CD4-positive, alpha-beta memory T cell (primary cell): ENCODE results near the gene ZNF541. TPM values are rescaled to one million over a fixed set of nuclear protein-coding genes. Genes with fewer than 3 reads are reported as not detected.
A peak's percentile ranks its signal among the peaks of the same experiment; 100 is the strongest.

Source experiments
- CTCF ChIA-PET: fragments of 350-600 bp; sonication (Branson Sonifier 250); formaldehyde crosslinking; loops from one replicate; lab custom pipeline; 2021; ENCODE audit warnings: inconsistent platforms; ENCODE audit not compliant: partially characterized antibody; lab: Charles Lee
- POLR2A ChIA-PET: fragments of 350-600 bp; sonication (Branson Sonifier 250); formaldehyde crosslinking; loops from one replicate; lab custom pipeline; 2021; ENCODE audit not compliant: partially characterized antibody; lab: Charles Lee
- DNase-seq, 5 donors: peaks; one replicate each; pipeline versions ENCODE4 v3.0.0 to v3.0.0-alpha.2; 2020 to 2022; ENCODE audit warnings: mixed read lengths in 1 of 5
- H3K27ac ChIP-seq: one replicate; pipeline ENCODE4 v1.7.0; 2013; ENCODE audit warnings: low read depth, low read length
- H3K27me3 ChIP-seq: 2 replicates; pipeline ENCODE4 v1.7.0; 2013; ENCODE audit warnings: mild to moderate bottlenecking, low read length, moderate library complexity; ENCODE audit not compliant: insufficient read depth
- H3K36me3 ChIP-seq: 2 replicates; pipeline ENCODE4 v1.7.0; 2013; ENCODE audit warnings: mild to moderate bottlenecking, low read length, moderate library complexity; ENCODE audit not compliant: insufficient read depth
- H3K4me1 ChIP-seq: 2 replicates; pipeline ENCODE4 v1.7.0; 2013; ENCODE audit warnings: mild to moderate bottlenecking, low read length, moderate library complexity; ENCODE audit not compliant: insufficient read depth
- H3K4me3 ChIP-seq, 2 donors: one replicate each; pipeline ENCODE4 v1.7.0; 2013; ENCODE audit warnings: low read length in 2 of 2, mild to moderate bottlenecking in 1 of 2
- H3K9me3 ChIP-seq, 2 donors: one replicate each; pipeline ENCODE4 v1.7.0; 2013; ENCODE audit warnings: low read length in 2 of 2, control low read depth in 1 of 2; ENCODE audit not compliant: control insufficient read depth in 1 of 2
- H3K27ac Mint-ChIP-seq, 7 donors: one replicate each; pipeline ENCODE4 v1.8.0; 2020 to 2021; ENCODE audit warnings: mixed read lengths in 7 of 7, mild to moderate bottlenecking in 6 of 7, inconsistent platforms in 3 of 7, moderate library complexity in 3 of 7
- H3K27me3 Mint-ChIP-seq, 2 donors: one replicate each; pipeline ENCODE4 v1.8.0; 2020 to 2021; ENCODE audit warnings: mixed read lengths in 2 of 2
- H3K36me3 Mint-ChIP-seq, 2 donors: one replicate each; pipeline ENCODE4 v1.8.0; 2020 to 2021; ENCODE audit warnings: mixed read lengths in 2 of 2, inconsistent platforms in 1 of 2, mild to moderate bottlenecking in 1 of 2
- H3K4me1 Mint-ChIP-seq, 4 donors: one replicate each; pipeline ENCODE4 v1.8.0; 2020 to 2021; ENCODE audit warnings: mixed read lengths in 4 of 4, mild to moderate bottlenecking in 1 of 4
- H3K4me3 Mint-ChIP-seq, 8 donors: one replicate each; pipeline ENCODE4 v1.8.0; 2020 to 2021; ENCODE audit warnings: mixed read lengths in 8 of 8, mild to moderate bottlenecking in 7 of 8, moderate library complexity in 6 of 8, inconsistent platforms in 3 of 8
- H3K9me3 Mint-ChIP-seq, 8 donors: one replicate each; pipeline ENCODE4 v1.8.0; 2020 to 2021; ENCODE audit warnings: mixed read lengths in 8 of 8, mild to moderate bottlenecking in 5 of 8, inconsistent platforms in 3 of 8, moderate library complexity in 1 of 8
- intact Hi-C: fragments of 100-400 bp; cut with micrococcal nuclease; formaldehyde crosslinking; loops from one replicate; pipeline ENCODE4 v1.15.1; 2023
- polyA plus RNA-seq, 2 donors: library from polyadenylated mRNA; unstranded; fragments of 300-500 nt; fragmentation: Illumina TruSeq; gene quantifications; one replicate each; pipeline ENCODE4 v1.2.3, GENCODE V29; 2021
- total RNA-seq, 2 experiments: library from RNA; stranded (reverse); gene quantifications; one replicate each; pipeline ENCODE4 v1.2.3, GENCODE V29; 2021

The ZNF541 gene
- total and polyA plus RNA-seq, 4 experiments from 2014 or later: 0.09 to 0.79 (median 0.53) TPM; not detected in 1

DNA sequence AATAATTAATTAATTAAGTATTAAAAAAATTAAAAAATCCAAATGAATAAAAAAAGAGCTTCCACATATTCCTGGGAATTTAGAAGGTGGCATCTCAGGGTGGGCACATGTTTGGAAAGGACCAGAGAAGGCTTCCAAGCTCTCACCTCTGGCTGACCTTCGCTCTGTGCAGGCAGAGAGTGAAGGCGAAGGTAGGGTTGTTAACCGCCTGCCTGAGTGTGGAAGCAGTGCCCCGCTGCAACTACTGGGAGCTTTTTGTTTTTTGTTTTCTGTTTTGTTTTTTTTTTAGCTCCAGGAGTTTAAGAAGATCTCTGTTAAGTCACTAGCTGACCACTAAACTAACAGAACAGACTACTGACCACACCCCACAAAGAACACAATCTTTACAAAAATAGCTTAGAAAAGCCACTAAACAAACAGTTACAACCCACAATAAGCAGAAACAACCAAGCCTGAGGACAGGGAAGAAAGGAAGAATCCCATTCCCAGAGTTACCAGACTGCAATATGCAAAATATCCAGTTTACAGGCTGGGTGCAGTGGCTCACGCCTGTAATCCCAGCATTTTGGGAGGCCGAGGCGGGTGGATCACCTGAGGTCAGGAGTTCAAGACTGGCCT, 11.4 kb downstream of the ZNF541 start:
- Histone ChIP-seq H3K27me3 (no peaks in the 10 kb centered on the region), H3K36me3 (no peaks in the 10 kb centered on the region), H3K4me1 (no peaks in the 10 kb centered on the region), H3K9me3 (no peaks in the 10 kb centered on the region), H3K4me3 (no peak overlapping the region), H3K27ac (no peak overlapping the region)
- Mint-ChIP-seq H3K27ac (no peak overlapping the region), H3K4me1 (peaks cover 0 to 2% (median under 1%) of the 10 kb centered on the region in 4 donors), H3K9me3 (no peaks in the 10 kb centered on the region), H3K36me3 (no peaks in the 10 kb centered on the region), H3K4me3 (no peak overlapping the region), H3K27me3 (no peaks in the 10 kb centered on the region)
- ChIA-PET POLR2A (interaction anchor here (0.9 to 1.3 kb wide), 3 partner anchors 22 to 53 kb away, joined by 3 to 4 read pairs (median 3); no protein-coding TSS in a partner anchor), CTCF (interaction anchor here (0.9 to 1.8 kb wide), 3 partner anchors 49 to 145 kb away, joined by 3 read pairs; no protein-coding TSS in a partner anchor)
- no peak for DNase-seq
- intact Hi-C loops: no loop called here

DNA sequence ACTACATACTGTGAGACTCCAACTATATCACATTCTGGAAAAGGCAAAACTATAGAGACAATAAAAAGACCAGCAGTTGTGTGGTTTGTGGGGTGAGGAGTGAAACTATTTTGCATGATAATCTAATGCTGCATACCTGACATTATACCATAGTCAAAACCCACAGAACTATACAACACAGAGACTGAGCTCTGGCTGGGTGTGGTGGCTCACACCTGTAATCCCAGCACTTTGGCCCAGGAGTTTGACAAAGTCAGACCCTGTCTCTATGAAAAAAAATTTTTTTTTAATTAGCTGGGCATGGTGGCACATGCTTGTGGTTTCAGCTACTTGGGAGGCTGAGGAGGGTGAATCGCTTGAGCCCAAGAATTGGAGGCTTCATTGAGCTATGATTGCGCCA, 11.9 kb downstream of the ZNF541 start:
- Mint-ChIP-seq H3K4me1 (peaks cover 0 to 2% (median under 1%) of the 10 kb centered on the region in 4 donors), H3K27ac (no peak overlapping the region), H3K27me3 (no peaks in the 10 kb centered on the region), H3K36me3 (no peaks in the 10 kb centered on the region), H3K4me3 (no peak overlapping the region), H3K9me3 (no peaks in the 10 kb centered on the region)
- Histone ChIP-seq H3K9me3 (no peaks in the 10 kb centered on the region), H3K27ac (no peak overlapping the region), H3K36me3 (no peaks in the 10 kb centered on the region), H3K4me1 (no peaks in the 10 kb centered on the region), H3K4me3 (no peak overlapping the region), H3K27me3 (no peaks in the 10 kb centered on the region)
- intact Hi-C loops: no loop called here
- DNase-seq: no peak
- CTCF ChIA-PET: interaction anchor here (0.9 to 1.8 kb wide), 4 partner anchors 17 to 146 kb away, joined by 3 to 5 read pairs (median 3); no protein-coding TSS in a partner anchor
- POLR2A ChIA-PET: interaction anchor here (0.7 to 1.3 kb wide), 4 partner anchors 22 to 54 kb away, joined by 3 to 4 read pairs (median 3); no protein-coding TSS in a partner anchor

DNA sequence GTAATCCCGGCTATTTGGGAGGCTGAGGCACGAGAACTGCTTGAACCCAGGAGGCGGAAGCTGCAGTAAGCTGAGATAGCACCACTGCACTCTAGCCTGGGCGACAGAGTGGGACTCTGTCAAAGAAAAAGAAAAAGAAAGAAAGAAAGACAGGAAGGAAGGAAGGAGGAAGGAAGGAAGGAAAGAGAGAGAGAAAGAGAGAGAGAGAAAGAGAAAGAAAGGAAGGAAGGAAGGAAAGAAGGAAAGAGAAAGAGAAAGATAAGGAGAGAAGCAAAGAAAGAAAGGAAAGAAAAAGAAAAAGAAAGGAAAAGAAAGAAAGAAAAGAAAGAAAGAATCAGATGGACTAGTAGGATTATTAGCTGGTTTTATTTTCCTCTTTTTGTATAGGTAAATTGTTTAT, 22.8 kb downstream of the ZNF541 start:
- intact Hi-C loops: no loop called here
- no peaks in the 10 kb centered on the region for H3K9me3 ChIP-seq
- no peaks in the 10 kb centered on the region for H3K27me3 ChIP-seq
- Mint-ChIP-seq H3K4me1 (no peaks in the 10 kb centered on the region), H3K36me3 (no peaks in the 10 kb centered on the region), H3K4me3 (no peak overlapping the region), H3K27ac (peak overlapping the region in 2 of 7 donors; percentile 29 to 81), H3K27me3 (no peaks in the 10 kb centered on the region), H3K9me3 (no peaks in the 10 kb centered on the region)
- no peak overlapping the region for H3K4me3 ChIP-seq
- DNase-seq: no peak
- no peak overlapping the region for H3K27ac ChIP-seq
- CTCF ChIA-PET: interaction anchor here (1.1 to 1.6 kb wide), 2 partner anchors 54 to 61 kb away, joined by 3 to 4 read pairs; no protein-coding TSS in a partner anchor
- no peaks in the 10 kb centered on the region for H3K4me1 ChIP-seq
- POLR2A ChIA-PET: no interaction called here
- H3K36me3 ChIP-seq: no peaks in the 10 kb centered on the region

DNA sequence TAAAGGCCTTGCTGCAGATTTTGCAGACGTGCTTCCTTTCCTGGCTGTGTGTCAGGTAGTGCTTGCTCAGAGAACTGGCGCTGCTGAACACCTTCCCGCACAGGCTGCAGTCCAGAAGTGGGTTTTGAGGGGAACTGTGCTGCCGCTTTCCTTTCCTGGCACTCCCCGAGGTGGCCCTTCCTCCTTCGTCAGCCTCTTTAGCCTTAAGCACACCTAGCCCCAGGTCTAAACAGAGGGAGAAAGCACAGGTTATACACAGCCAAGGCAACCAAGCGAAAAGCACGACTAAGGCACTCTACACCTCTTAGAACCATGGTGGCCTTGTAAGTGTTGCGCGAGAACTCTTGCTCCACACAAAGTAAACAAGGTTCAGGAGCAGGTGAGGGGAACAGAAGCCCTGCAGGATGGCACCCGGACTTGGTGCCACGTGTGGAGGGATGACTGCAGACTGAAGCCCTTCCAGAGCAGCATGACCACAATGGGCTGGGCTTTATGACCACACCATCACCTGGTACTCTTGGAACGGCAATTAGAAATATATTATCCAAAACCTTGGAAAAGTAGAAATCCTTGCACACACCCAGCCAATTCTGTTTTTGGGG, 23.6 kb downstream of the ZNF541 start:
- intact Hi-C loops: no loop called here
- no peak overlapping the region for H3K27ac ChIP-seq
- Mint-ChIP-seq H3K9me3 (peaks cover 0 to 2% (median 0%) of the 10 kb centered on the region in 8 donors), H3K4me3 (no peak overlapping the region), H3K4me1 (no peaks in the 10 kb centered on the region), H3K27me3 (peaks cover 0 to under 1% of the 10 kb centered on the region in 2 donors), H3K27ac (no peak overlapping the region), H3K36me3 (no peaks in the 10 kb centered on the region)
- H3K4me3 ChIP-seq: no peak overlapping the region
- H3K36me3 ChIP-seq: no peaks in the 10 kb centered on the region
- no peak for DNase-seq
- ChIA-PET POLR2A (no interaction called here), CTCF (interaction anchor here (1.1 to 1.6 kb wide), 2 partner anchors 53 to 62 kb away, joined by 3 to 4 read pairs; no protein-coding TSS in a partner anchor)
- H3K4me1 ChIP-seq: no peaks in the 10 kb centered on the region
- H3K9me3 ChIP-seq: no peaks in the 10 kb centered on the region
- H3K27me3 ChIP-seq: no peaks in the 10 kb centered on the region

DNA sequence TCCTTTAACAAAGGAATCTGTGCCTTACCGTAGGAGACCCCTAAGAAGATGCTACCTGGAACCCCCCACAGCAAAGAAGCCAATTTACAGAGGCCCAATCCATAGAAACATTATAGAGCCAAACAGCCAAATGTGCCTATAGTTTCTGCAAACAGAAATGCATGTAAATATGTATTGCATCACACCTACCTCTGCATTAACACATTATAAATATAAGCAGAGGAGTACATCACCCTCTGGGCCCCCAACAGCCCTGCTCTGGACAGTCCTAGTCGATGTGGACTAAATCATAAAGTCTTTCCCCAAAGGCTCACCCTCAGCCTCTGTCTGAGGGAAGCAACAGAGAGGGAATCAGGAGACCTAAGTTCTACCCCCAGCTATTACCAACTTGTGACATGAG, 25.7 kb downstream of the ZNF541 start:
- DNase-seq: no peak
- no peaks in the 10 kb centered on the region for H3K36me3 Mint-ChIP-seq
- Histone ChIP-seq H3K27me3 (no peaks in the 10 kb centered on the region), H3K27ac (no peak overlapping the region), H3K36me3 (no peaks in the 10 kb centered on the region), H3K4me1 (no peaks in the 10 kb centered on the region), H3K4me3 (no peak overlapping the region), H3K9me3 (no peaks in the 10 kb centered on the region)
- peaks cover 0 to 5% of the 10 kb centered on the region in 2 donors for H3K27me3 Mint-ChIP-seq
- ChIA-PET POLR2A (interaction anchor here (1.7 kb wide), 1 partner anchor 63 kb away, joined by 4 read pairs; no protein-coding TSS in a partner anchor), CTCF (no interaction called here)
- intact Hi-C loops: no loop called here
- H3K27ac Mint-ChIP-seq: no peak overlapping the region
- peaks cover 0 to 2% (median 0%) of the 10 kb centered on the region in 8 donors for H3K9me3 Mint-ChIP-seq
- no peak overlapping the region for H3K4me3 Mint-ChIP-seq
- H3K4me1 Mint-ChIP-seq: peaks cover 0 to 2% (median under 1%) of the 10 kb centered on the region in 4 donors

DNA sequence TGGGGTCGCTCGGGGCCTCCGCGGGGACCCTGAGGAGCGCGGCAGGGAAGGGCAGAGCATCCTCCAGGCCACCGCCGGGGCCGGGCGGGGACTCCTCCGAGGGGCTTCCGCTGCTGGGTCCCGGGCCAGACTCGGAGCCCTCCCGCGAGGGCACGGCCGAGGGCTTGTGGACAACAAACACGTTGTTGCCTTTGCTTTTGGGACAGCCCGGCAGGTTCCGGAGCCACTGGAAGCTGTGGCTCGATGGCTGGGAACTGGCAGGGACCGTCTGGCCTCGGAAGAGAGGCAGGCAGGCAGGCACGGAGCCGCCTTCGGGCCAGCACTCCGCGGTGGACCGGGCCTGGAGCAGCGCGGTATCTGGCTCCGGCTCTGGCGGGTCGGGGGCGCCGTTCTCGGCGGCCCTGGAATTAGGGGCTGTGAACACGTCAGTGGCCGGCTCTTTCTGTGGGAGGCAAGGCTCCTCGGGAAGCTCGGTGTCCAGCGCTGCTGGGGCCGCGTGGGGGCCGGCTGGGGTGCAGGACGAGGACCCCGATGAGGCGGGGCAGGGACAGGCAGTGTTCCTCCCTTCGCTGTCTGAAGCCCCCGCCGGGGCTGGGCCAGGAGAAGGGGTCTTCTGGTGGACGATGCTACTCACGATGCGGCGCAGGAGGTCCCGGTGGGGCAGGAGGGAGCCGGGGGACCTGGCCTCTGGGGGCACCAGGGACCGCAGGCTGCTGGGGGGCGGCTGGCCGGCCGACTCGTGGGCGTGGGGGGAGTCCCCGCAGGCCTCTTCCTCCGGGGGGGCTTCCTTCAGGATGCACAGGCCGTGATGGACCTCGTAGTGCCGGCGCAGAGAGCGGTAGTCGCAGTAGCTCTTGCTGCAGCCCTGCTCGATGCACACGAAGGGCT, 27.6 kb downstream of the ZNF541 start:
- Mint-ChIP-seq H3K27me3 (peaks cover 0 to 5% of the 10 kb centered on the region in 2 donors), H3K9me3 (peaks cover 0 to 2% (median 0%) of the 10 kb centered on the region in 8 donors), H3K36me3 (no peaks in the 10 kb centered on the region), H3K4me1 (peaks cover 10 to 21% (median 15%) of the 10 kb centered on the region in 4 donors), H3K4me3 (peak overlapping the region in 2 of 8 donors; percentile 10 to 53), H3K27ac (no peak overlapping the region)
- H3K36me3 ChIP-seq: no peaks in the 10 kb centered on the region
- ChIA-PET CTCF (no interaction called here), POLR2A (no interaction called here)
- H3K4me3 ChIP-seq: no peak overlapping the region
- no peaks in the 10 kb centered on the region for H3K9me3 ChIP-seq
- peaks cover 12% of the 10 kb centered on the region for H3K4me1 ChIP-seq
- H3K27me3 ChIP-seq: no peaks in the 10 kb centered on the region
- DNase-seq: peak in 1 of 5 donors; percentile 8
- intact Hi-C loops: no loop called here
- H3K27ac ChIP-seq: no peak overlapping the region
